ENCODE measurements around the gene SYT12. TPM values are rescaled to one million over a fixed set of nuclear protein-coding genes. Genes with fewer than 3 reads are reported as not detected.

Gene SYT12
- total RNA-seq, 1 donor from 2014 or later = 0.34 TPM

DNA sequence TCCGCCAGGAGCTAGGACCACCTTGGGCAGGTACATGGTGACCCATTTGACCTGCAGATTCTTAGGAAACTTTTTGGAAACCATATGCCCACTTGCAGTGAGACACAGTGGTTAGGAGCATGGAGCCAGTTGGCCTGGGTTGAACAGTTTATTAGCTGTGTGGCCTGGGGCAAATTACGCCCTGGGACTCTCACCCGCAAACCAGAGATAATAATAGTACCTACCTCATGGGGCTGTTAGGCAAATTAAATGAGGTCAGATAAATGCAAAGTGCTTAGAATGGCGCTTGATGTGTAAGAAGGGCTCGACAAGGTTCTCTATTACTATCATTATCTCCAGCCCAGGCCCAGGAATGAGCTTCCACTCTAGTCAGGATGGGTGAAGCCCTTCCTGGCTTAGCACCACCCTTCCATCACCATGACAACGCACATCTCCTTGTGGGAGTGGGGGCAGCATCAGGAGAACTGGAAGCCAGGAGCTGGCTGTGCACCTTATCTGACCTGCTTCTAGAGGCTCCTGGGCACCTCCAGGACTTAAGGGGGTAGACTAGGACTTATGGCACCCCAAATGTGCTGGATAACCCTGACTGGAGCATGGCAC is 5.1 kb downstream of the SYT12 start:
- Histone ChIP-seq H3K9me3 (ENCODE audit: insufficient read depth, low read depth, low read length) (no peaks in the 10 kb centered on the region), H3K36me3 (ENCODE audit: insufficient read depth, low read length) (no peaks in the 10 kb centered on the region), H3K9ac (ENCODE audit: low read length) (no peak overlapping the region), H3K4me2 (ENCODE audit: low read length) (no peak overlapping the region), H3K27me3 (ENCODE audit: insufficient read depth, low read length) (no peaks in the 10 kb centered on the region), H3K27ac (ENCODE audit: low read depth, low read length) (no peak overlapping the region), H3K79me2 (ENCODE audit: insufficient read depth, low read length) (no peaks in the 10 kb centered on the region), H3K4me1 (ENCODE audit: insufficient read depth, low read length) (peaks cover 40% of the 10 kb centered on the region), H4K20me1 (ENCODE audit: insufficient read depth, low read length) (no peaks in the 10 kb centered on the region), H2AFZ (ENCODE audit: low read depth, low read length) (no peak overlapping the region), H3K4me3 (ENCODE audit: insufficient read depth, low read depth, low read length) (no peak overlapping the region)
- H3K27ac Mint-ChIP-seq (ENCODE audit: unreplicated experiment) = no peak overlapping the region
- FAIRE-seq (no peak), DNase-seq (ENCODE audit: low read depth) (no peak)
- H3K9me3 Mint-ChIP-seq (ENCODE audit: unreplicated experiment) = no peaks in the 10 kb centered on the region
- peaks cover 21% of the 10 kb centered on the region for H3K4me1 Mint-ChIP-seq (ENCODE audit: low read depth, unreplicated experiment)
- no peak for TF ChIP-seq CTCF (IDR thresholded peaks at IDR 0.05; ENCODE audit: insufficient read depth, low read depth, low read length)
- TF ChIP-seq EZH2 (IDR thresholded peaks at IDR 0.05; ENCODE audit: insufficient read depth, low read length) = no peak
- peaks cover 21% of the 10 kb centered on the region for H3K27me3 Mint-ChIP-seq (ENCODE audit: low read depth, unreplicated experiment)
- H3K36me3 Mint-ChIP-seq (ENCODE audit: low read depth, unreplicated experiment) = no peaks in the 10 kb centered on the region
- no peak overlapping the region for H3K4me3 Mint-ChIP-seq (ENCODE audit: unreplicated experiment)

DNA sequence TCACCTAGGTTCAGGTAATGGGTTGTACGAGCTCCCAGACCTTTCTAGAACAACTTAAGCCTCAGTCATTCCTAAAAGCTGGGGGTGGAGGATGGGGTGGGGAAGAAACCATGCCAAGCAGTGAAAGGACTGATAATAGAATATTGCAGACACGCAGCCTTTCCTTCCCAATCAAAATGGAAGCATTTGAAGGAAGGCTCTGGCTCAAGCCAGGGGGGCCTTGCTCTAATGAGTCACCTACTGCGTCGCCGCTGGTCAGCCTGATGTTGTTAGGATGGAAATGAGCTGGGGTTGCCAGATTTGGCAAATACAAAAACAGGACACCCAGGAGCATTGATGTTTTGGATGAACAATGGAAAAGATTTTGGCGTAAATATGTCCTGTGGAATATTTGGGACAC is 6.2 kb downstream of the SYT12 start:
- Mint-ChIP-seq H3K36me3 (ENCODE audit: low read depth, unreplicated experiment) (no peaks in the 10 kb centered on the region), H3K27me3 (ENCODE audit: low read depth, unreplicated experiment) (peaks cover 18% of the 10 kb centered on the region), H3K9me3 (ENCODE audit: unreplicated experiment) (no peaks in the 10 kb centered on the region), H3K4me3 (ENCODE audit: unreplicated experiment) (no peak overlapping the region), H3K4me1 (ENCODE audit: low read depth, unreplicated experiment) (peaks cover 30% of the 10 kb centered on the region), H3K27ac (ENCODE audit: unreplicated experiment) (no peak overlapping the region)
- peaks cover 5% of the 10 kb centered on the region for H4K20me1 ChIP-seq (ENCODE audit: insufficient read depth, low read length)
- no peaks in the 10 kb centered on the region for H3K36me3 ChIP-seq (ENCODE audit: insufficient read depth, low read length)
- H3K27me3 ChIP-seq (ENCODE audit: insufficient read depth, low read length) = no peaks in the 10 kb centered on the region
- no peaks in the 10 kb centered on the region for H3K79me2 ChIP-seq (ENCODE audit: insufficient read depth, low read length)
- H3K4me1 ChIP-seq (ENCODE audit: insufficient read depth, low read length) = peaks cover 40% of the 10 kb centered on the region
- FAIRE-seq (no peak), DNase-seq (ENCODE audit: low read depth) (peak; percentile 44)
- no peak overlapping the region for H3K9ac ChIP-seq (ENCODE audit: low read length)
- H3K9me3 ChIP-seq (ENCODE audit: insufficient read depth, low read depth, low read length) = no peaks in the 10 kb centered on the region
- TF ChIP-seq CTCF (IDR thresholded peaks at IDR 0.05; ENCODE audit: insufficient read depth, low read depth, low read length) = no peak
- TF ChIP-seq EZH2 (IDR thresholded peaks at IDR 0.05; ENCODE audit: insufficient read depth, low read length) = no peak
- H3K4me2 ChIP-seq (ENCODE audit: low read length) = no peak overlapping the region
- H3K4me3 ChIP-seq (ENCODE audit: insufficient read depth, low read depth, low read length) = no peak overlapping the region
- no peak overlapping the region for H3K27ac ChIP-seq (ENCODE audit: low read depth, low read length)
- no peak overlapping the region for H2AFZ ChIP-seq (ENCODE audit: low read depth, low read length)

GRCh38 chr11:67030976-67031375 is 8.0 kb downstream of the SYT12 start:
- H3K36me3 ChIP-seq (ENCODE audit: insufficient read depth, low read length) = no peaks in the 10 kb centered on the region
- TF ChIP-seq CTCF (IDR thresholded peaks at IDR 0.05; ENCODE audit: insufficient read depth, low read depth, low read length) = no peak
- no peak for TF ChIP-seq EZH2 (IDR thresholded peaks at IDR 0.05; ENCODE audit: insufficient read depth, low read length)
- Mint-ChIP-seq H3K4me3 (ENCODE audit: unreplicated experiment) (no peak overlapping the region), H3K27ac (ENCODE audit: unreplicated experiment) (no peak overlapping the region), H3K36me3 (ENCODE audit: low read depth, unreplicated experiment) (no peaks in the 10 kb centered on the region), H3K9me3 (ENCODE audit: unreplicated experiment) (no peaks in the 10 kb centered on the region), H3K27me3 (ENCODE audit: low read depth, unreplicated experiment) (peaks cover 7% of the 10 kb centered on the region), H3K4me1 (ENCODE audit: low read depth, unreplicated experiment) (peaks cover 29% of the 10 kb centered on the region)
- H3K4me1 ChIP-seq (ENCODE audit: insufficient read depth, low read length) = peaks cover 34% of the 10 kb centered on the region
- H3K79me2 ChIP-seq (ENCODE audit: insufficient read depth, low read length) = no peaks in the 10 kb centered on the region
- no peak overlapping the region for H2AFZ ChIP-seq (ENCODE audit: low read depth, low read length)
- no peak for DNase-seq (ENCODE audit: low read depth)
- peaks cover 5% of the 10 kb centered on the region for H4K20me1 ChIP-seq (ENCODE audit: insufficient read depth, low read length)
- FAIRE-seq = no peak
- no peak overlapping the region for H3K27ac ChIP-seq (ENCODE audit: low read depth, low read length)
- H3K4me3 ChIP-seq (ENCODE audit: insufficient read depth, low read depth, low read length) = no peak overlapping the region
- H3K4me2 ChIP-seq (ENCODE audit: low read length) = no peak overlapping the region
- no peak overlapping the region for H3K9ac ChIP-seq (ENCODE audit: low read length)
- H3K9me3 ChIP-seq (ENCODE audit: insufficient read depth, low read depth, low read length) = no peaks in the 10 kb centered on the region
- no peaks in the 10 kb centered on the region for H3K27me3 ChIP-seq (ENCODE audit: insufficient read depth, low read length)

All from astrocyte (in vitro differentiated cells and primary cell).